Fibroblast of lung (primary cell): ENCODE results near the gene SRGAP2C. TPM values are rescaled to one million over a fixed set of nuclear protein-coding genes. Genes with fewer than 3 reads are reported as not detected.
"Not testable (repeated sequence)": the region's sequence is repeated elsewhere in the genome, so short reads cannot be mapped to it uniquely, and the experiment has no call there.

ENCODE experiments used
- DNase-seq, 2 donors: peaks; one replicate each; pipeline versions ENCODE4 v3.0.0 to v3.0.0-alpha.2; 2010; ENCODE audit warnings: low read depth in 2 of 2
- H2AFZ ChIP-seq: 2 replicates; pipeline ENCODE4 v1.5.1; 2012; ENCODE audit warnings: low read length, control low read depth, inconsistent platforms
- H3K27ac ChIP-seq: 2 replicates; pipeline ENCODE4 v1.5.1; 2011; ENCODE audit warnings: low read length, control low read depth; ENCODE audit not compliant: insufficient read depth
- H3K27me3 ChIP-seq: 2 replicates; pipeline ENCODE4 v1.5.1; 2011; ENCODE audit warnings: mild to moderate bottlenecking, low read length; ENCODE audit not compliant: control insufficient read depth, insufficient read depth
- H3K36me3 ChIP-seq: 2 replicates; pipeline ENCODE4 v1.5.1; 2011; ENCODE audit warnings: low read length; ENCODE audit not compliant: control insufficient read depth, insufficient read depth
- H3K4me1 ChIP-seq: 2 replicates; pipeline ENCODE4 v1.5.1; 2011; ENCODE audit warnings: low read length; ENCODE audit not compliant: control insufficient read depth, insufficient read depth; ENCODE audit errors: extremely low read depth
- H3K4me2 ChIP-seq: 2 replicates; pipeline ENCODE4 v1.5.1; 2011; ENCODE audit warnings: low read length, control low read depth; ENCODE audit not compliant: insufficient read depth; ENCODE audit errors: extremely low read depth
- H3K4me3 ChIP-seq, 4 experiments: fragments of 200-600 bp in 1 of 4; sonication (generic) in 1 of 4; replicated peaks in 1 of 4; 2 replicates each; pipeline ENCODE4 v1.5.1; 2011 to 2016; ENCODE audit warnings: low read length in 4 of 4, low read depth in 3 of 4, mild to moderate bottlenecking in 3 of 4, control low read depth in 2 of 4, inconsistent platforms in 1 of 4, mixed read lengths in 1 of 4; ENCODE audit not compliant: insufficient read depth in 1 of 4; ENCODE audit errors: control extremely low read depth in 1 of 4
- H3K79me2 ChIP-seq: 2 replicates; pipeline ENCODE4 v1.5.1; 2012; ENCODE audit warnings: mild to moderate bottlenecking, low read length, inconsistent platforms; ENCODE audit not compliant: control insufficient read depth, insufficient read depth
- H3K9ac ChIP-seq: 2 replicates; pipeline ENCODE4 v1.5.1; 2011; ENCODE audit warnings: mild to moderate bottlenecking, low read length, control low read depth; ENCODE audit not compliant: insufficient read depth
- H3K9me3 ChIP-seq: 2 replicates; pipeline ENCODE4 v1.5.1; 2012; ENCODE audit warnings: low read depth, low read length; ENCODE audit not compliant: control insufficient read depth, insufficient read depth
- H4K20me1 ChIP-seq: 2 replicates; pipeline ENCODE4 v1.5.1; 2011; ENCODE audit warnings: low read length; ENCODE audit not compliant: control insufficient read depth, insufficient read depth; ENCODE audit errors: extremely low read depth
- polyA plus RNA-seq, 2 donors: library from polyadenylated mRNA; depleted of rRNA in 1 of 2; stranded (reverse) in 1 of 2; unstranded in 1 of 2; fragments of >200 nt; gene quantifications; 2 replicates each; pipeline ENCODE4 v1.2.1, GENCODE V29; 2011 to 2012; ENCODE audit warnings: missing spikeins in 1 of 2
- total RNA-seq: library from RNA; depleted of rRNA; stranded (reverse); fragments of >200 nt; gene quantifications from 2 replicates; pipeline ENCODE4 v1.2.1, GENCODE V29; 2014

The SRGAP2C gene
- total and polyA plus RNA-seq, 2 donors (not counting 1 experiment from before 2014, with no cell fraction given) = 8.2 to 36.5 TPM

DNA sequence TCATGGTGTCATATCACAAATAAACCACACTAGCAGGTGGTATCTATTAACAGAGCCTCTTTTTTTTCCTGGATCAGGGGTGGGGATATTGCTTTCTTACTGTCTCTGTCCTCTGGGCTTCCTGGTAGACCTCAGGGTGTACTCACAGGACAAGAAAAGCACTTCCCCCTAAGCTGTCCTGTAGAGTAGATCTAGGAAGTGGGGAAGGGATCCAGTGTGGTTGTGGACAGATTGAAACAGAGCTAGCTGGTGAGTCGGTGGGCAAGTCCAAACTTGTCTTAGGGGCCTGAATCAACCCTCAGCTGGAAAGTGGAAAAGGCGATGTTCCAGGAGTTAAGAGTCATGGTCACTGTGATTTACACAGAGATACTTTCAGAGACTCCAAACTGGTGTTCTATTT lies 96.7 kb downstream of the SRGAP2C start:
- not testable (repeated sequence) for H3K4me3 ChIP-seq, H3K36me3 ChIP-seq, H3K27me3 ChIP-seq, H4K20me1 ChIP-seq, H3K27ac ChIP-seq, H3K4me1 ChIP-seq, H3K79me2 ChIP-seq, DNase-seq, H3K9ac ChIP-seq, H2AFZ ChIP-seq, H3K9me3 ChIP-seq, H3K4me2 ChIP-seq

DNA sequence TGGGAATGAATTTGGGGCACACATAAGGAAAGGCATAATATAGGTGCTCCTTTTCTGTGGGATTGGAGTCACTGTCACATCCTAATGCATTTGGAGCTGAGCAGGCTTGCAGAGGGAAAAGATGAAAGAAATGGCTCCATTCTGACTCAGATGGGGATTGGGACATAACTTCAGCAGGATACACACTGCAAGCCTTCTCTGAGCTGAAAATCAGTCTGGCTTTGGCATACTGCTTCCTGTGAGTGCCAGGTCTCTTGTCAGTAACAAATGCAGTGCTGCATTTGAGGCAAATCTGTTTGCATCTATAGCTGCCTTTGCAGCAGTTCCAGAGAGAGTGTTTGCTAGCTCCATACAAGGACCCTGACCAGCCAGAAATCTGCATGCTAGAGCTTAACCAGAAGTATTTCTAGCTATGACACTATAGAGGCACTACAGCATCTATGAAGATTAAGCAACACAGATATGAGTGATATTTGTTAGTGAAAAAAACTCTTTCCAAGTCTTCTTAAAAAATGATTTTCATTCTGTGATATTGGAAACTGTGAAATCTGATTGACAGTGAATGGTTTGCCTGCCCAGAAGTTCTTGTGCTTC lies 98.9 kb downstream of the SRGAP2C start:
- not testable (repeated sequence) for H2AFZ ChIP-seq, H3K4me1 ChIP-seq, H4K20me1 ChIP-seq, H3K9me3 ChIP-seq, H3K27ac ChIP-seq, H3K4me3 ChIP-seq, H3K4me2 ChIP-seq, H3K79me2 ChIP-seq, H3K9ac ChIP-seq, H3K27me3 ChIP-seq, H3K36me3 ChIP-seq
- peak; percentile 33 to 57 for DNase-seq

DNA sequence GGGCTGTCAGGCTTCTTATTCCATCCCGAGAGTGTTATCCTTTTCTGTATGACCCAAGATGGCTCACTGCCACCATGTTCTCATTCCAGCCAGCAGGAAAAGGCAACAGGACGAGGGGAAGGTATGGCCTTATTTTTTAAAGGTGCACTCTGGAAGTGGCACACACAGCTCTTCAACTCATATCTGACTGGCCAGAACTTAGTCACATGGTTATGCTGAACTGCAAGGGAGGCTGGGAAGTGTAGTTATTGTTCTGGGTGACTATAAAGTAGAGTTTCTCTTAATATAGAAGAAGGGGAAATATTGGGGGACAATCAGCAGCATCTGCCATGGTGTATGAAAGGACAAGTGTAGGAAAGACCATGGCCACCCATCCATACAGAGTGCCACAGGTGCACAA lies 107.8 kb downstream of the SRGAP2C start:
- H3K4me1 ChIP-seq, H3K4me3 ChIP-seq, H2AFZ ChIP-seq, H3K9ac ChIP-seq, H3K4me2 ChIP-seq, DNase-seq, H3K9me3 ChIP-seq, H3K36me3 ChIP-seq, H4K20me1 ChIP-seq, H3K27me3 ChIP-seq, H3K79me2 ChIP-seq, H3K27ac ChIP-seq: not testable (repeated sequence)

DNA sequence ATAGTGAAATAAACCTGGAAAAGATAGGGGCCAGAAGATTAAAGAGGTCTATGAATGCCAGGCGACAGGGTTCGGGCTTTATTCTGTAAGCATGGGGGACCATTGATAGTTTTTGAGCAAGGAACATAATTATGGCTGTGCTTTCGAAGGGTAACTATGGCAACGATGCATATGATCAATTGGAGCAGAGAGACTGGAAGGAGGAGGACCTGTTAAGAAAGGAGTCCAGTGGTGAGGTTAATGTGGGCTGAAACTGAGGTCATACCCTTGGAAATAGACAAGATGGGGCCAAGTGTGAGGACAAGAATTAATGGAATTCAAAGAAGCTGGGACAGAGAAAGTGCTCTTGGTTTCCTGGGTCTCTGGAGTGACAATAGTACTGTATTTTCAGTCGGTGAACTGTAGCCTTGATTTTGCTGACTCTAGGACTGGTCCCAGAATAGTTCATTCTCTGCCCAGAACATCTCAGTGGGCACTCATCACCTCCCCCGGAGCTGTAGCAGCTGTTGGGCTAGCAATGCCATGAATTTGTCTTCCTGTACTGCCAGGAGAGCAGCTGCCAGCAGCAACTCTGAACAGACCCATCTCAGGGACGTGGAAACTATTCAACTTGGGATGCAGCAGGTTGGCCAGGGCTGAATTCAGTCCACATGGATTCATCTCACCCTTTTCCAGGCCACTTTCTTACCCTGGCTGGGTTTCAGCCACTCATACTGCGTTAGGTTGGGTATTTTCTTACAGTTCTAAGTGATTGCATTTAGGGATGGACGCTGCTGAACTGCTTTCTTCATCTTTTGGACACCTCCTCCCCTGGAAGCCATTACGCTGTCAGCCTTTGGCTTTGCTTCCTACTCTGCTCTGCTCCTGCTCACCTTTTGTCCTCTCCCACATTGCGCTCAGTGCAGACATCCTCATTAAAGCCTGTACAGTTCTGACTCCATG lies 108.8 kb downstream of the SRGAP2C start:
- not testable (repeated sequence) for H3K4me2 ChIP-seq, DNase-seq, H3K27me3 ChIP-seq, H2AFZ ChIP-seq, H3K4me1 ChIP-seq, H3K27ac ChIP-seq, H3K9ac ChIP-seq, H3K36me3 ChIP-seq, H3K79me2 ChIP-seq, H3K4me3 ChIP-seq, H3K9me3 ChIP-seq, H4K20me1 ChIP-seq

DNA sequence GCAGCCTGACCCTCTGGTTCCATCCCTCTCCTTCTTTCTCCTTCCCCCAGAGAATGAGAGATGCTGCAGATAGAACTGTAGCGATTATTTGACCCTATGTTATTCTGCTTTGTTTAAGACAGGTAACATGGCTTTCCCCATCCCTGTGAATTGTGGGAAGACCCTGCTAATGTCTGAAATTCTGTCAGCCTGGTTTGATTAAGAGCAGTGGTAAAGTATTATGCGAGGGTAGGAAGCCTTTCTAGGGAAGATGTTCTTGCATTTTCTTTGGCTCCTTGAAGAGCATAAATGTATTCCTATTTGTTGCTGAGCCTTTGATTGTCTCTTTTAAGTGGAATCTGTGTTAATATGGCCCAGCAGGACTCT lies 109.4 kb downstream of the SRGAP2C start:
- H3K79me2 ChIP-seq, H3K36me3 ChIP-seq, H3K9ac ChIP-seq, H3K9me3 ChIP-seq, H3K27me3 ChIP-seq, H3K4me3 ChIP-seq, H3K4me2 ChIP-seq, H3K27ac ChIP-seq, H4K20me1 ChIP-seq, DNase-seq, H3K4me1 ChIP-seq, H2AFZ ChIP-seq: not testable (repeated sequence)

DNA sequence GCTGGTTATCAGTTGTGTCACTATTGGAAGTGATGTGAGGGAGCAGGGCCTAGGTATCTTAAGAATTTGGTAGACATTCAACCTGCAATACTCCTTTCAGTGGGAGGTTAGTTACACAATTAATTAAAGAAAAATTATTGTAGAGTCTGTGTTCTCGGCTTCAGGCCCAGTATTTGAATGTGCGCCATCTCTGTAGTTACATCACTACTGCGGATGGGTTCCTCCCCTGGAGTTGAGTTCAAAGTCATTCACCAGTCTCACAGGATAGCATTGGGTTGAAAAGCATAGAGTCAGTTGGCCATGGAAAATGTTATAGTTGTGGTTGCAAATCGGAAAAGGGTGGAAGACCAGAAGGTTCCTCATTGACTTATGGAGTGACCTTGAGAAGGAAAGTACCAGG lies 111.8 kb downstream of the SRGAP2C start:
- not testable (repeated sequence) for H3K36me3 ChIP-seq, H4K20me1 ChIP-seq, H3K27ac ChIP-seq, H3K4me1 ChIP-seq, H3K4me2 ChIP-seq, H2AFZ ChIP-seq, H3K27me3 ChIP-seq, H3K4me3 ChIP-seq, DNase-seq, H3K9ac ChIP-seq, H3K9me3 ChIP-seq, H3K79me2 ChIP-seq
